ENCODE measurements around the gene AP2M1.

DNA sequence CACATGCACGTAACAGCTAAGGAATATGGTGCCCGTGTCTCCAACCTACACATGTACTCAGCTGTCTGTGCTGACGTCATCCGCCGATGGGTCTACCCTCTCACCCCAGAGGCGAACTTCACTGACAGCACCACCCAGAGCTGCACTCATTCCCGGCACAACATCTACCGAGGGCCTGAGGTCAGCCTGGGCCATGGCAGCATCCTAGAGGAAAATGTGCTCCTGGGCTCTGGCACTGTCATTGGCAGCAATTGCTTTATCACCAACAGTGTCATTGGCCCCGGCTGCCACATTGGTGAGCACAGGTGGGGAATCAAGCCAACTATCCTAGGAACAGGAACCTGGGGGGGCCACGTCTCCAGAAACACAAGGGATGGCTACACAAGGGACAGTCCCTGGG is 34.2 kb upstream of the AP2M1 start:
- TF ChIP-seq, protein P1, sequence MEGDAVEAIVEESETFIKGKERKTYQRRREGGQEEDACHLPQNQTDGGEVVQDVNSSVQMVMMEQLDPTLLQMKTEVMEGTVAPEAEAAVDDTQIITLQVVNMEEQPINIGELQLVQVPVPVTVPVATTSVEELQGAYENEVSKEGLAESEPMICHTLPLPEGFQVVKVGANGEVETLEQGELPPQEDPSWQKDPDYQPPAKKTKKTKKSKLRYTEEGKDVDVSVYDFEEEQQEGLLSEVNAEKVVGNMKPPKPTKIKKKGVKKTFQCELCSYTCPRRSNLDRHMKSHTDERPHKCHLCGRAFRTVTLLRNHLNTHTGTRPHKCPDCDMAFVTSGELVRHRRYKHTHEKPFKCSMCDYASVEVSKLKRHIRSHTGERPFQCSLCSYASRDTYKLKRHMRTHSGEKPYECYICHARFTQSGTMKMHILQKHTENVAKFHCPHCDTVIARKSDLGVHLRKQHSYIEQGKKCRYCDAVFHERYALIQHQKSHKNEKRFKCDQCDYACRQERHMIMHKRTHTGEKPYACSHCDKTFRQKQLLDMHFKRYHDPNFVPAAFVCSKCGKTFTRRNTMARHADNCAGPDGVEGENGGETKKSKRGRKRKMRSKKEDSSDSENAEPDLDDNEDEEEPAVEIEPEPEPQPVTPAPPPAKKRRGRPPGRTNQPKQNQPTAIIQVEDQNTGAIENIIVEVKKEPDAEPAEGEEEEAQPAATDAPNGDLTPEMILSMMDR (IDR thresholded peaks at IDR 0.05; ENCODE audit: extremely low read depth in 1 of 2, insufficient read depth in 1 of 2, low read depth in 1 of 2, low read length in 2 of 2), result no peak
- TF ChIP-seq GATA2 (IDR thresholded peaks at IDR 0.05; ENCODE audit: insufficient read depth, insufficient read length, low read depth, low read length) (no peak), POLR2A (IDR thresholded peaks at IDR 0.05; ENCODE audit: low read depth, low read length) (no peak), EZH2 (IDR thresholded peaks at IDR 0.05; ENCODE audit: borderline replicate concordance, low read depth, low read length, severe bottlenecking) (no peak), POLR2AphosphoS5 (IDR thresholded peaks at IDR 0.05; ENCODE audit: insufficient read depth, low read depth, low read length) (no peak), MYC (IDR thresholded peaks at IDR 0.05; ENCODE audit: low read depth, low read length) (no peak), FOS (IDR thresholded peaks at IDR 0.05; ENCODE audit: borderline replicate concordance, insufficient read depth, low read length) (no peak), JUN (IDR thresholded peaks at IDR 0.05; ENCODE audit: borderline replicate concordance, insufficient read depth, insufficient read length, low read depth) (no peak)
- TF ChIP-seq, protein P2, sequence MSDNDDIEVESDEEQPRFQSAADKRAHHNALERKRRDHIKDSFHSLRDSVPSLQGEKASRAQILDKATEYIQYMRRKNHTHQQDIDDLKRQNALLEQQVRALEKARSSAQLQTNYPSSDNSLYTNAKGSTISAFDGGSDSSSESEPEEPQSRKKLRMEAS (IDR thresholded peaks at IDR 0.05; ENCODE audit: insufficient read depth, insufficient read length), result no peak

Measured in endothelial cell of umbilical vein (primary cell).